HEK293T (cell line): ENCODE measurements around the gene FHIT.
"Not testable (repeated sequence)": the region's sequence is repeated elsewhere in the genome, so short reads cannot be mapped to it uniquely, and the experiment has no call there.

Experiments used
- CTCF ChIA-PET: fragments of 350-600 bp; formaldehyde crosslinking; extraction: SDS; loops from one replicate; lab custom pipeline; 2021; ENCODE audit warnings: antibody characterized with exemption, inconsistent platforms; lab: Yijun Ruan, JAX
- POLR2A ChIA-PET: fragments of 350-600 bp; formaldehyde crosslinking; extraction: SDS; loops from one replicate; lab custom pipeline; 2020; ENCODE audit warnings: antibody characterized with exemption, inconsistent platforms; lab: Yijun Ruan, JAX
- DNase-seq: peaks from one replicate; pipeline ENCODE4 v3.0.0; 2012; ENCODE audit warnings: mixed read lengths; ENCODE audit errors: extremely low spot score
- ARNT ChIP-seq: fragments of 450-650 bp; IDR thresholded peaks from 2 replicates; pipeline ENCODE4 v1.6.1; 2017; ENCODE audit warnings: mild to moderate bottlenecking
- BHLHE40 ChIP-seq: fragments of 450-650 bp; IDR thresholded peaks from 2 replicates; pipeline ENCODE4 v1.6.1; 2016; ENCODE audit warnings: mild to moderate bottlenecking, moderate library complexity, borderline replicate concordance
- CTBP1 ChIP-seq: fragments of 450-650 bp; IDR thresholded peaks from 2 replicates; pipeline ENCODE4 v1.6.1; 2016; ENCODE audit warnings: borderline replicate concordance
- ELF4 ChIP-seq: fragments of 450-650 bp; IDR thresholded peaks from 2 replicates; pipeline ENCODE4 v1.6.1; 2017; ENCODE audit warnings: antibody characterized with exemption
- FOXA1 ChIP-seq: fragments of 450-650 bp; IDR thresholded peaks from 2 replicates; pipeline ENCODE4 v1.6.1; 2016; ENCODE audit warnings: mild to moderate bottlenecking
- FOXK2 ChIP-seq: fragments of 450-650 bp; IDR thresholded peaks from 2 replicates; pipeline ENCODE4 v1.6.1; 2016; ENCODE audit warnings: mild to moderate bottlenecking
- FOXM1 ChIP-seq: fragments of 450-650 bp; IDR thresholded peaks from 2 replicates; pipeline ENCODE4 v1.6.1; 2017; ENCODE audit warnings: mild to moderate bottlenecking, borderline replicate concordance
- HDGF ChIP-seq: fragments of 450-650 bp; IDR thresholded peaks from 2 replicates; pipeline ENCODE4 v1.6.1; 2017; ENCODE audit warnings: antibody characterized with exemption, borderline replicate concordance
- L3MBTL2 ChIP-seq: fragments of 450-650 bp; conservative IDR thresholded peaks from 2 replicates; pipeline ENCODE4 v1.6.1; 2016; ENCODE audit warnings: mild to moderate bottlenecking
- LEF1 ChIP-seq: fragments of 450-650 bp; IDR thresholded peaks from 2 replicates; pipeline ENCODE4 v1.6.1; 2017; ENCODE audit warnings: mild to moderate bottlenecking, borderline replicate concordance
- NFRKB ChIP-seq: fragments of 450-650 bp; IDR thresholded peaks from 2 replicates; pipeline ENCODE4 v1.6.1; 2016; ENCODE audit warnings: mild to moderate bottlenecking, moderate library complexity
- PKNOX1 ChIP-seq: fragments of 450-650 bp; IDR thresholded peaks from 2 replicates; pipeline ENCODE4 v1.6.1; 2016
- SP1 ChIP-seq: fragments of 450-650 bp; IDR thresholded peaks from 2 replicates; pipeline ENCODE4 v1.6.1; 2017
- SUZ12 ChIP-seq: fragments of 450-650 bp; IDR thresholded peaks from 2 replicates; pipeline ENCODE4 v1.6.1; 2016; ENCODE audit warnings: mild to moderate bottlenecking
- TARDBP ChIP-seq: fragments of 450-650 bp; IDR thresholded peaks from 2 replicates; pipeline ENCODE4 v1.6.1; 2016
- ZNF384 ChIP-seq: fragments of 450-650 bp; IDR thresholded peaks from 2 replicates; pipeline ENCODE4 v1.6.1; 2016

FHIT gene

GRCh38 chr3:61200270-61200669 is 51.0 kb downstream of the FHIT start:
- POLR2A ChIA-PET: no interaction called here
- TF ChIP-seq TARDBP: no peak
- no peak for TF ChIP-seq ARNT
- TF ChIP-seq LEF1: no peak
- TF ChIP-seq SUZ12: no peak
- TF ChIP-seq FOXM1: no peak
- no peak for TF ChIP-seq FOXA1
- CTCF ChIA-PET: interaction anchor here (0.7 kb wide), 1 partner anchor 36 kb away, joined by 4 read pairs; no protein-coding TSS in a partner anchor
- no peak for DNase-seq

GRCh38 chr3:61199843-61200242 is 51.4 kb downstream of the FHIT start:
- no peak for DNase-seq
- CTCF ChIA-PET: interaction anchor here (0.7 kb wide), 1 partner anchor 37 kb away, joined by 4 read pairs; no protein-coding TSS in a partner anchor
- POLR2A ChIA-PET: no interaction called here
- TF ChIP-seq FOXK2 (no peak), BHLHE40 (no peak), FOXA1 (no peak), L3MBTL2 (no peak)

GRCh38 chr3:61194892-61195538 is 56.2 kb downstream of the FHIT start:
- CTCF ChIA-PET: interaction anchor here (0.6 kb wide), 1 partner anchor 117 kb away, joined by 3 read pairs; no protein-coding TSS in a partner anchor
- POLR2A ChIA-PET: no interaction called here

GRCh38 chr3:61192222-61192621 is 59.0 kb downstream of the FHIT start:
- no peak for DNase-seq
- POLR2A ChIA-PET: no interaction called here
- TF ChIP-seq PKNOX1: no peak
- no peak for TF ChIP-seq L3MBTL2
- TF ChIP-seq SP1: no peak
- no peak for TF ChIP-seq FOXA1
- no peak for TF ChIP-seq TARDBP
- TF ChIP-seq CTBP1: no peak
- TF ChIP-seq SUZ12: no peak
- TF ChIP-seq LEF1: no peak
- TF ChIP-seq ELF4: no peak
- TF ChIP-seq FOXM1: no peak
- TF ChIP-seq ZNF384: no peak
- no peak for TF ChIP-seq NFRKB
- no peak for TF ChIP-seq FOXK2
- no peak for TF ChIP-seq HDGF
- TF ChIP-seq BHLHE40: no peak
- TF ChIP-seq ARNT: no peak
- CTCF ChIA-PET: no interaction called here

More at GRCh38 chr3:61194892-61195538, 56.2 kb downstream of the FHIT start:
- TF ChIP-seq L3MBTL2 (no peak), ARNT (no peak), FOXK2 (no peak), ELF4 (no peak), TARDBP (no peak), SP1 (no peak), HDGF (no peak), FOXA1 (no peak), NFRKB (no peak), ZNF384 (no peak), LEF1 (no peak), CTBP1 (no peak), SUZ12 (no peak), BHLHE40 (no peak), FOXM1 (no peak), PKNOX1 (no peak)
- no peak for DNase-seq

GRCh38 chr3:61190205-61190604 is 61.0 kb downstream of the FHIT start:
- DNase-seq, POLR2A ChIA-PET, CTCF ChIA-PET: not testable (repeated sequence)

- ChIA-PET POLR2A (no interaction called here), CTCF (no interaction called here)
- TF ChIP-seq TARDBP (no peak), ARNT (no peak), CTBP1 (no peak), SUZ12 (no peak), LEF1 (no peak), FOXA1 (no peak), BHLHE40 (no peak), NFRKB (no peak), L3MBTL2 (no peak), FOXK2 (no peak), SP1 (no peak), FOXM1 (no peak)
- DNase-seq: no peak
Observed at GRCh38 chr3:61186030-61186429, 65.2 kb downstream of the FHIT start.

GRCh38 chr3:61184956-61185355 is 66.3 kb downstream of the FHIT start:
- TF ChIP-seq NFRKB: no peak
- DNase-seq: no peak
- POLR2A ChIA-PET: no interaction called here
- CTCF ChIA-PET: interaction anchor here (0.7 kb wide), 1 partner anchor 208 kb away, joined by 3 read pairs; no protein-coding TSS in a partner anchor
